SW480 (cell line): Measurements from ENCODE around the gene ANAPC13.
A peak's percentile ranks its signal among the peaks of the same experiment; 100 is the strongest.

Experiments
- DNase-seq: peaks from one replicate; pipeline ENCODE4 v3.0.0-alpha.2; 2016; ENCODE audit warnings: low spot score

The ANAPC13 gene

GRCh38 chr3:134449277-134449676, 36.5 kb downstream of the ANAPC13 start:
- DNase-seq, result peak; percentile 47

- no peak for DNase-seq
Measured at GRCh38 chr3:134448664-134449063, 37.1 kb downstream of the ANAPC13 start.

- DNase-seq, result no peak
Measured at GRCh38 chr3:134447351-134447750, 38.4 kb downstream of the ANAPC13 start.

- peak; percentile 16 for DNase-seq
Measured at GRCh38 chr3:134446800-134447199, 39.0 kb downstream of the ANAPC13 start.

GRCh38 chr3:134445636-134446035, 40.1 kb downstream of the ANAPC13 start:
- no peak for DNase-seq

GRCh38 chr3:134445095-134445494, 40.7 kb downstream of the ANAPC13 start:
- no peak for DNase-seq

GRCh38 chr3:134441821-134442220, 44.0 kb downstream of the ANAPC13 start:
- DNase-seq, result no peak

- DNase-seq, result peak; percentile 34
Measured at GRCh38 chr3:134441321-134441720, 44.5 kb downstream of the ANAPC13 start.

- DNase-seq, result no peak
Measured at GRCh38 chr3:134437211-134437752, 48.5 kb downstream of the ANAPC13 start.

- DNase-seq, result no peak
Measured at GRCh38 chr3:134432236-134432635, 53.5 kb downstream of the ANAPC13 start.

- no peak for DNase-seq
Measured at GRCh38 chr3:134430950-134431445, 54.8 kb downstream of the ANAPC13 start.

GRCh38 chr3:134430174-134430573, 55.6 kb downstream of the ANAPC13 start:
- peak; percentile 26 for DNase-seq

- DNase-seq, result no peak
Measured at GRCh38 chr3:134428401-134428800, 57.4 kb downstream of the ANAPC13 start.
